ENCODE data around the gene AMZ1.

The AMZ1 gene

DNA sequence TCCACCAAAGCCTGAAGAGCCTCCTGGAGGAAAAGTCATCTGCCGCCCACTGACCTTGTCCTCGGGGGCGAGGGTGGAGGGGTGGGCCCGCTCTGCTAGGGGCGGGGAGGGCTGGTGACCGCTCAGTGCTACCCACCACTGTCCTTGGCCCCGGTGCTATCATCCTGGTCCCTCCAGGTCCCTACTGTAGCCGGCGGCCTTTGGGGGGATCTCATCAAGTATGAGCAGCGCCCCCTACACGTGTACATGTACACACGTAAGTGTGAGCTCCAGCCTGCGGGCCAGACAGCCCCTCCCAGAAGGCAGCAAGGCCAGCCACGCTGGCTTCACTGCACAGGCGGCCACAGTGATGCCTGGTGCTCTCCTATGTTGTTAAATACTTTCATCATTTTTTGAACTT lies 36.7 kb upstream of the AMZ1 start:
- H3K27ac ChIP-seq, result peak overlapping the region; percentile 16
- no peak for DNase-seq (ENCODE audit: low spot score)
- ChIA-PET POLR2A (ENCODE audit: low non-redundant PET) (no interaction called here), CTCF (interaction anchor here (0.6 kb wide), 1 partner anchor 12 kb away, joined by 3 read pairs; no protein-coding TSS in a partner anchor)
- no peak for TF ChIP-seq CTCF (conservative IDR thresholded peaks at IDR 0.05; ENCODE audit: low read depth)

GRCh38 chr7:2651847-2652735 lies 35.9 kb upstream of the AMZ1 start:
- POLR2A ChIA-PET (ENCODE audit: low non-redundant PET), result no interaction called here
- CTCF ChIA-PET, result interaction anchor here (0.6 to 0.7 kb wide), 3 partner anchors 13 to 39 kb away, joined by 3 read pairs; no protein-coding TSS in a partner anchor
- no peak for TF ChIP-seq CTCF (conservative IDR thresholded peaks at IDR 0.05; ENCODE audit: low read depth)
- DNase-seq (ENCODE audit: low spot score), result no peak
- peak overlapping the region; percentile 16 for H3K27ac ChIP-seq

DNA sequence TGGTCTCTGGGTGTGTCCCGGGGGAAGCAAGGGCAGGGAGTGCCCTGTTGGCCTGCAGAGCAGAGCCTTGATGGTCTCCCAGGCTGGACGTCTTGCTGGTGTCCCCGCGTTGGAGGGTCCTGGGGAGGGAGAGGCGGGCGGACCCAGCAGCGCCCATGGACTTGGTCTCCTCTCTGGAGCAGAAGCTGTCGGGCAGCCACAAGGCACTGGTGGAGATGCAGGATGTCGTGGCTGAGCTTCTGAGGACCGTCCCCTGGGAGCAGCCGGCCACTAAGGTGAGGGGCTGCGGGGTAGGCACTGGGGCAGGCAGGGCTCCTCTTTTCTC lies 35.3 kb upstream of the AMZ1 start:
- ChIA-PET POLR2A (ENCODE audit: low non-redundant PET) (no interaction called here), CTCF (interaction anchor here (0.6 to 0.7 kb wide), 2 partner anchors 26 to 39 kb away, joined by 3 read pairs; no protein-coding TSS in a partner anchor)
- H3K27ac ChIP-seq, result peak overlapping the region; percentile 16
- no peak for TF ChIP-seq CTCF (conservative IDR thresholded peaks at IDR 0.05; ENCODE audit: low read depth)
- no peak for DNase-seq (ENCODE audit: low spot score)

- ChIA-PET POLR2A (ENCODE audit: low non-redundant PET) (interaction anchor here (0.6 kb wide), 1 partner anchor 204 kb away, joined by 5 read pairs; no protein-coding TSS in a partner anchor), CTCF (interaction anchor here (1.2 kb wide), 1 partner anchor 12 kb away, joined by 5 read pairs; no protein-coding TSS in a partner anchor)
- DNase-seq (ENCODE audit: low spot score), result no peak
- H3K27ac ChIP-seq, result peak overlapping the region; percentile 39
- TF ChIP-seq CTCF (conservative IDR thresholded peaks at IDR 0.05; ENCODE audit: low read depth), result no peak
These were observed 33.9 kb upstream of the AMZ1 start for GRCh38 chr7:2654059-2654458.

DNA sequence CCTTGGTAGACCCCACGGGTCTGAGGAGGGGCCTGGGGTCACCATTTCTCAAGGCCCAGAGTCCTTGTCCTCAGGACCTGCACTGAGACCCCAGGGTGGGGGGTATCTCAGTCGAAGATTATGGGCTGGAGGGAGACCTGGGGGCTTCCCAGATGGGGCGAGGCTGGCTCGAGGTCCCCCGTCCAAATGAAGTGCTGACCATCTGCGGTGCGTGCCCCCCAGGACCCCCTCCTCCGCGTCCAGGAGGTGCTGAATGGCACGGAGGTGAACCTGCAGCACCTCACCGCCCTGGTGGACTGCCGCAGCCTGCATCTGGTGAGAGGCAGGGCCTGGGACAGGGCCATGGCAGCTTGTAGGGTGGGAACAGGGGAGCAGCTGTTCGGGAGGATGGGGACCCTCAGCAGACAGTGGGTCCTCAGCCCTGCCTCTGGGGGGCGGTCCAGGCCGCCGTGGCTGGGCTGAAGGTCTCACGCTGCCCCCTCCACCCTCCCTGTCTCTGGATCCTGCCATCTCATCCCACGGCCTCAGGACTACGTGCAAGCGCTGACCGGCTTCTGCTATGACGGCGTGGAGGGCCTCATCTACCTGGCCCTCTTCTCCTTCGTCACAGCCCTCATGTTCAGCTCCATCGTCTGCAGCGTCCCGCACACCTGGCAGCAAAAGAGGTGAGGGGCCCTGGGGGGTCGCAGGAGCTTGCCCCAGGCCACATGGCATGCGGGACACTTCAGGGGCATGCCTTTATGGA lies 32.0 kb upstream of the AMZ1 start:
- no peak for DNase-seq (ENCODE audit: low spot score)
- CTCF ChIA-PET, result interaction anchor here (0.8 to 1.2 kb wide), 2 partner anchors 11 to 15 kb away, joined by 3 read pairs; no protein-coding TSS in a partner anchor
- POLR2A ChIA-PET (ENCODE audit: low non-redundant PET), result no interaction called here
- no peak for TF ChIP-seq CTCF (conservative IDR thresholded peaks at IDR 0.05; ENCODE audit: low read depth)
- H3K27ac ChIP-seq, result no peak overlapping the region; the same call in 1 of the 2 replicates

GRCh38 chr7:2657208-2657607 lies 30.8 kb upstream of the AMZ1 start:
- POLR2A ChIA-PET (ENCODE audit: low non-redundant PET), result no interaction called here
- no peak for TF ChIP-seq CTCF (conservative IDR thresholded peaks at IDR 0.05; ENCODE audit: low read depth)
- no peak for DNase-seq (ENCODE audit: low spot score)
- no peak overlapping the region for H3K27ac ChIP-seq
- CTCF ChIA-PET, result interaction anchor here (0.8 to 1.2 kb wide), 2 partner anchors 12 to 13 kb away, joined by 3 read pairs; no protein-coding TSS in a partner anchor

All from RWPE1 (cell line).